ENCODE results near the gene LY6G6F.

- TF ChIP-seq ZNF274 (IDR thresholded peaks at IDR 0.05; ENCODE audit: low read depth, low read length) (no peak), SUZ12 (IDR thresholded peaks at IDR 0.05; ENCODE audit: extremely low read depth, insufficient read depth, insufficient read length) (no peak), YY1 (IDR thresholded peaks at IDR 0.05; ENCODE audit: insufficient read depth, insufficient read length) (no peak)
Observed at GRCh38 chr6:31701666-31702404, 4.8 kb upstream of the LY6G6F start.
